ENCODE results near the gene WBP2. TPM values are rescaled to one million over a fixed set of nuclear protein-coding genes. Genes with fewer than 3 reads are reported as not detected.
A peak's percentile ranks its signal among the peaks of the same experiment; 100 is the strongest.

Gene WBP2
- total and polyA plus RNA-seq, 2 of the 13 experiments (the other 11 are each of a cell fraction or from before 2014, with no cell fraction given): 29.2 to 29.5 TPM

GRCh38 chr17:75844530-75845057 is 10.5 kb downstream of the WBP2 start (continued):
- TF ChIP-seq, protein P1, sequence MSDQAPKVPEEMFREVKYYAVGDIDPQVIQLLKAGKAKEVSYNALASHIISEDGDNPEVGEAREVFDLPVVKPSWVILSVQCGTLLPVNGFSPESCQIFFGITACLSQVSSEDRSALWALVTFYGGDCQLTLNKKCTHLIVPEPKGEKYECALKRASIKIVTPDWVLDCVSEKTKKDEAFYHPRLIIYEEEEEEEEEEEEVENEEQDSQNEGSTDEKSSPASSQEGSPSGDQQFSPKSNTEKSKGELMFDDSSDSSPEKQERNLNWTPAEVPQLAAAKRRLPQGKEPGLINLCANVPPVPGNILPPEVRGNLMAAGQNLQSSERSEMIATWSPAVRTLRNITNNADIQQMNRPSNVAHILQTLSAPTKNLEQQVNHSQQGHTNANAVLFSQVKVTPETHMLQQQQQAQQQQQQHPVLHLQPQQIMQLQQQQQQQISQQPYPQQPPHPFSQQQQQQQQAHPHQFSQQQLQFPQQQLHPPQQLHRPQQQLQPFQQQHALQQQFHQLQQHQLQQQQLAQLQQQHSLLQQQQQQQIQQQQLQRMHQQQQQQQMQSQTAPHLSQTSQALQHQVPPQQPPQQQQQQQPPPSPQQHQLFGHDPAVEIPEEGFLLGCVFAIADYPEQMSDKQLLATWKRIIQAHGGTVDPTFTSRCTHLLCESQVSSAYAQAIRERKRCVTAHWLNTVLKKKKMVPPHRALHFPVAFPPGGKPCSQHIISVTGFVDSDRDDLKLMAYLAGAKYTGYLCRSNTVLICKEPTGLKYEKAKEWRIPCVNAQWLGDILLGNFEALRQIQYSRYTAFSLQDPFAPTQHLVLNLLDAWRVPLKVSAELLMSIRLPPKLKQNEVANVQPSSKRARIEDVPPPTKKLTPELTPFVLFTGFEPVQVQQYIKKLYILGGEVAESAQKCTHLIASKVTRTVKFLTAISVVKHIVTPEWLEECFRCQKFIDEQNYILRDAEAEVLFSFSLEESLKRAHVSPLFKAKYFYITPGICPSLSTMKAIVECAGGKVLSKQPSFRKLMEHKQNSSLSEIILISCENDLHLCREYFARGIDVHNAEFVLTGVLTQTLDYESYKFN (CRISPR knock-in tag; conservative IDR thresholded peaks at IDR 0.05): no peak; the same call in 1 of the 2 replicates
- TF ChIP-seq SP5 (CRISPR knock-in tag; IDR thresholded peaks at IDR 0.05; ENCODE audit: borderline replicate concordance, low read depth) (no peak), KLF11 (CRISPR knock-in tag; IDR thresholded peaks at IDR 0.05) (no peak), ZNF331 (CRISPR knock-in tag; IDR thresholded peaks at IDR 0.05) (no peak), ZNF446 (CRISPR knock-in tag; IDR thresholded peaks at IDR 0.05) (0 out of 2 replicates have a peak, but pooled peaks have one; percentile 9), HBP1 (CRISPR knock-in tag; IDR thresholded peaks at IDR 0.05; ENCODE audit: low read depth) (no peak), TP53 (CRISPR knock-in tag; conservative IDR thresholded peaks at IDR 0.05) (no peak), PRDM10 (CRISPR knock-in tag; IDR thresholded peaks at IDR 0.05; ENCODE audit: low read depth) (no peak), MAFK (conservative IDR thresholded peaks at IDR 0.05 in 1 of 2, IDR thresholded peaks at IDR 0.05 in 1 of 2; ENCODE audit: low read length in 2 of 2) (no peak), ZSCAN31 (CRISPR knock-in tag; IDR thresholded peaks at IDR 0.05; ENCODE audit: low read depth) (0 out of 2 replicates have a peak, but pooled peaks have one; percentile 9), ZNF160 (CRISPR knock-in tag; IDR thresholded peaks at IDR 0.05) (no peak; the same call in 1 of the 2 replicates), ARNT (IDR thresholded peaks at IDR 0.05) (no peak), CENPX (CRISPR knock-in tag; IDR thresholded peaks at IDR 0.05) (no peak), ZNF24 (IDR thresholded peaks at IDR 0.05) (no peak), ZNF850 (CRISPR knock-in tag; conservative IDR thresholded peaks at IDR 0.05) (no peak), EP300 (IDR thresholded peaks at IDR 0.05; ENCODE audit: low read depth in 2 of 2, low read length in 2 of 2) (no peak), EP300 (CRISPR knock-in tag; IDR thresholded peaks at IDR 0.05; ENCODE audit: borderline replicate concordance) (0 out of 2 replicates have a peak, but pooled peaks have one; percentile 3), MED8 (CRISPR knock-in tag; IDR thresholded peaks at IDR 0.05; ENCODE audit: insufficient replicate concordance) (peak; percentile 48)
- TF ChIP-seq, protein P2, sequence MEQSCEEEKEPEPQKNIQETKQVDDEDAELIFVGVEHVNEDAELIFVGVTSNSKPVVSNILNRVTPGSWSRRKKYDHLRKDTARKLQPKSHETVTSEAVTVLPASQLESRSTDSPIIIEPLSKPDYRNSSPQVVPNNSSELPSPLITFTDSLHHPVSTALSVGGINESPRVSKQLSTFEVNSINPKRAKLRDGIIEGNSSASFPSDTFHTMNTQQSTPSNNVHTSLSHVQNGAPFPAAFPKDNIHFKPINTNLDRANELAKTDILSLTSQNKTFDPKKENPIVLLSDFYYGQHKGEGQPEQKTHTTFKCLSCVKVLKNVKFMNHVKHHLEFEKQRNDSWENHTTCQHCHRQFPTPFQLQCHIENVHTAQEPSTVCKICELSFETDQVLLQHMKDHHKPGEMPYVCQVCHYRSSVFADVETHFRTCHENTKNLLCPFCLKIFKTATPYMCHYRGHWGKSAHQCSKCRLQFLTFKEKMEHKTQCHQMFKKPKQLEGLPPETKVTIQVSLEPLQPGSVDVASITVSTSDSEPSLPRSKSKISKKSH (CRISPR knock-in tag; IDR thresholded peaks at IDR 0.05; ENCODE audit: borderline replicate concordance): no peak
- TF ChIP-seq, protein P3, sequence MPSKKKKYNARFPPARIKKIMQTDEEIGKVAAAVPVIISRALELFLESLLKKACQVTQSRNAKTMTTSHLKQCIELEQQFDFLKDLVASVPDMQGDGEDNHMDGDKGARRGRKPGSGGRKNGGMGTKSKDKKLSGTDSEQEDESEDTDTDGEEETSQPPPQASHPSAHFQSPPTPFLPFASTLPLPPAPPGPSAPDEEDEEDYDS (CRISPR knock-in tag; IDR thresholded peaks at IDR 0.05): peak; percentile 7; the same call in 1 of the 2 replicates

All from HepG2 (cell line).